Stimulated activated CD4-positive, alpha-beta T cell treated with anti-CD3 and anti-CD28 coated beads, Interleukin-1b, Interleukin-23, amount 100 ng/mL, for 48 hours (primary cell): ENCODE measurements around the gene PPARG.

Experiments
- DNase-seq: peaks from one replicate; pipeline ENCODE4 v3.0.0-alpha.2; 2020

Gene PPARG

GRCh38 chr3:12316253-12316652 is 27.4 kb downstream of the PPARG start:
- no peak for DNase-seq

GRCh38 chr3:12316729-12317351 is 28.0 kb downstream of the PPARG start:
- no peak for DNase-seq

- no peak for DNase-seq
These were observed 29.0 kb downstream of the PPARG start for GRCh38 chr3:12317914-12318313.

- no peak for DNase-seq
These were observed 30.1 kb downstream of the PPARG start for GRCh38 chr3:12318758-12319621.

GRCh38 chr3:12321015-12321414 is 32.1 kb downstream of the PPARG start:
- no peak for DNase-seq

- DNase-seq, result no peak
These were observed 34.4 kb downstream of the PPARG start for GRCh38 chr3:12323237-12323636.

- no peak for DNase-seq
These were observed 37.0 kb downstream of the PPARG start for GRCh38 chr3:12325586-12326515.

GRCh38 chr3:12327021-12327420 is 38.2 kb downstream of the PPARG start:
- no peak for DNase-seq

GRCh38 chr3:12328132-12328836 is 39.4 kb downstream of the PPARG start:
- DNase-seq, result no peak

GRCh38 chr3:12328837-12329462 is 40.1 kb downstream of the PPARG start:
- no peak for DNase-seq

- DNase-seq, result no peak
These were observed 45.9 kb downstream of the PPARG start for GRCh38 chr3:12334786-12335185.

GRCh38 chr3:12335421-12335820 is 46.6 kb downstream of the PPARG start:
- DNase-seq, result no peak

GRCh38 chr3:12336099-12336498 is 47.2 kb downstream of the PPARG start:
- no peak for DNase-seq

GRCh38 chr3:12338595-12339546 is 50.0 kb downstream of the PPARG start:
- DNase-seq, result no peak

GRCh38 chr3:12339701-12340480 is 51.0 kb downstream of the PPARG start:
- no peak for DNase-seq

- DNase-seq, result no peak
These were observed 51.6 kb downstream of the PPARG start for GRCh38 chr3:12340506-12340905.

- no peak for DNase-seq
These were observed 53.3 kb downstream of the PPARG start for GRCh38 chr3:12342151-12342550.

- DNase-seq, result no peak
These were observed 54.2 kb downstream of the PPARG start for GRCh38 chr3:12343047-12343501.

- DNase-seq, result no peak
These were observed 56.3 kb downstream of the PPARG start for GRCh38 chr3:12345141-12345561.
